ENCODE results near the gene TRAPPC12.
"Not testable (repeated sequence)": the region's sequence is repeated elsewhere in the genome, so short reads cannot be mapped to it uniquely, and the experiment has no call there.

TRAPPC12 gene

GRCh38 chr2:3513026-3513810 is 133.7 kb downstream of the TRAPPC12 start:
- DNase-seq (ENCODE audit: low spot score): no peak

GRCh38 chr2:3515438-3515837 is 135.9 kb downstream of the TRAPPC12 start:
- not testable (repeated sequence) for DNase-seq (ENCODE audit: low spot score)

- DNase-seq (ENCODE audit: low spot score): no peak
These were observed 137.3 kb downstream of the TRAPPC12 start for GRCh38 chr2:3516831-3517230.

- DNase-seq (ENCODE audit: low spot score): no peak
These were observed 138.5 kb downstream of the TRAPPC12 start for GRCh38 chr2:3517948-3518495.

GRCh38 chr2:3518496-3519254 is 139.2 kb downstream of the TRAPPC12 start:
- peak; percentile 100 for DNase-seq (ENCODE audit: low spot score)

GRCh38 chr2:3519255-3520205 is 140.0 kb downstream of the TRAPPC12 start, which contains the start of gene ADI1:
Gene ADI1 (minus strand): TSS chr2:3519531. CDS start chr2:3519487, 44 bp downstream.
- DNase-seq (ENCODE audit: low spot score): peak; percentile 77

GRCh38 chr2:3520591-3520990 is 141.1 kb downstream of the TRAPPC12 start:
- no peak for DNase-seq (ENCODE audit: low spot score)

GRCh38 chr2:3522961-3523421 is 143.5 kb downstream of the TRAPPC12 start:
- peak; percentile 46 for DNase-seq (ENCODE audit: low spot score)

GRCh38 chr2:3523551-3524041 is 144.1 kb downstream of the TRAPPC12 start:
- peak; percentile 60 for DNase-seq (ENCODE audit: low spot score)

- DNase-seq (ENCODE audit: low spot score): no peak
These were observed 147.4 kb downstream of the TRAPPC12 start for GRCh38 chr2:3526871-3527270.

GRCh38 chr2:3527886-3528785 is 148.6 kb downstream of the TRAPPC12 start:
- DNase-seq (ENCODE audit: low spot score): no peak

All from AG08395 (cell line).